ENCODE data around the gene TMCO2. TPM values are rescaled to one million over a fixed set of nuclear protein-coding genes. Genes with fewer than 3 reads are reported as not detected.

Gene TMCO2
- total RNA-seq, 1 donor from 2014 or later, result not detected

DNA sequence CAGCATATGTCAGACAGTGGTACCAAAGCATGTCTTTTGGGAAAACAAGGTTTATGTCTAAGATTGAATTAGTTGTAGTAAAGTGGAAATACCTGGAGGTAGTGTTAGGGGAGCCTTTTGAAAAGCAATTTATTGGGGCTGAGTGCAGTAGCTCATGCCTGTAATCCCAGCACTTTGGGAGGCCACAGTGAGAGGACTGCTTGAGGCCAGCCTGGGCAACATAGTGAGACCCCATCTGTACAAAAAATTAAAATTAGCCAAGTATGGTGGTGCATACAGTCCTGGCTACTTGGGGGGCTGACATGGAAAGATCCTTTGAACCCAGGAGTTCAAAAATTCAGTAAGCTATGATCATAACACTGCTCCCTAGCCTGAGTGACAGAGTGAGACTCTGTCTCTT lies 17.6 kb downstream of the TMCO2 start:
- intact Hi-C loops (cut with DNase I), result no loop called here
- no peak for TF ChIP-seq POLR2AphosphoS5 (IDR thresholded peaks at IDR 0.05; ENCODE audit: insufficient read depth in 1 of 2, low read depth in 1 of 2)
- no peak for TF ChIP-seq POLR2A (IDR thresholded peaks at IDR 0.05)
- TF ChIP-seq, protein P1, sequence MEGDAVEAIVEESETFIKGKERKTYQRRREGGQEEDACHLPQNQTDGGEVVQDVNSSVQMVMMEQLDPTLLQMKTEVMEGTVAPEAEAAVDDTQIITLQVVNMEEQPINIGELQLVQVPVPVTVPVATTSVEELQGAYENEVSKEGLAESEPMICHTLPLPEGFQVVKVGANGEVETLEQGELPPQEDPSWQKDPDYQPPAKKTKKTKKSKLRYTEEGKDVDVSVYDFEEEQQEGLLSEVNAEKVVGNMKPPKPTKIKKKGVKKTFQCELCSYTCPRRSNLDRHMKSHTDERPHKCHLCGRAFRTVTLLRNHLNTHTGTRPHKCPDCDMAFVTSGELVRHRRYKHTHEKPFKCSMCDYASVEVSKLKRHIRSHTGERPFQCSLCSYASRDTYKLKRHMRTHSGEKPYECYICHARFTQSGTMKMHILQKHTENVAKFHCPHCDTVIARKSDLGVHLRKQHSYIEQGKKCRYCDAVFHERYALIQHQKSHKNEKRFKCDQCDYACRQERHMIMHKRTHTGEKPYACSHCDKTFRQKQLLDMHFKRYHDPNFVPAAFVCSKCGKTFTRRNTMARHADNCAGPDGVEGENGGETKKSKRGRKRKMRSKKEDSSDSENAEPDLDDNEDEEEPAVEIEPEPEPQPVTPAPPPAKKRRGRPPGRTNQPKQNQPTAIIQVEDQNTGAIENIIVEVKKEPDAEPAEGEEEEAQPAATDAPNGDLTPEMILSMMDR (IDR thresholded peaks at IDR 0.05), result no peak
- Histone ChIP-seq H3K4me1 (peaks cover 25% of the 10 kb centered on the region), H3K36me3 (peaks cover 0 to 54% of the 10 kb centered on the region in 2 donors), H3K4me3 (no peak overlapping the region), H3K9me3 (no peaks in the 10 kb centered on the region), H3K27ac (no peak overlapping the region), H3K27me3 (no peaks in the 10 kb centered on the region)
- no peak for DNase-seq (ENCODE audit: extremely low spot score in 2 of 2)

DNA sequence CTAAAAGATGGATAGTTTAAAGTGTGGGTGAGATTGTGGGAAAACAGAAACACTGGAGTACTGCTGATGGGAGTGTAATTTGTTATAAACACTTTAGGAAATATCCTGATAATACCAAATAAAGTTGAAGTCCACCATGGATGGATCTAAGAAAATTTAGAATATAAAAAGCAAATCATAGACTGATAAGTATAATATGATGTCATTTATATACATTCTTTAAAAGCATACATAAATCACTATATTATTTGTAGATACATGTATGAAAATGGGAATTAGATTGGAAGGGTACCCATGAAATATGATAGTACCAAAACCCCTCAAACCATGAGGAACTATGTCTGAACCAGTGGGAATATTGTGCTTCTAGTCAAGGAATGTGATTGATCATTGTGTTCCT lies 18.2 kb downstream of the TMCO2 start:
- Histone ChIP-seq H3K4me3 (no peak overlapping the region), H3K36me3 (peaks cover 0 to 57% of the 10 kb centered on the region in 2 donors), H3K27ac (no peak overlapping the region), H3K27me3 (no peaks in the 10 kb centered on the region), H3K9me3 (no peaks in the 10 kb centered on the region), H3K4me1 (peaks cover 25% of the 10 kb centered on the region)
- DNase-seq (ENCODE audit: extremely low spot score in 2 of 2), result no peak
- intact Hi-C loops (cut with DNase I), result no loop called here
- TF ChIP-seq, protein P1 (IDR thresholded peaks at IDR 0.05), result no peak
- TF ChIP-seq POLR2AphosphoS5 (IDR thresholded peaks at IDR 0.05; ENCODE audit: insufficient read depth in 1 of 2, low read depth in 1 of 2) (no peak), POLR2A (IDR thresholded peaks at IDR 0.05) (no peak)

DNA sequence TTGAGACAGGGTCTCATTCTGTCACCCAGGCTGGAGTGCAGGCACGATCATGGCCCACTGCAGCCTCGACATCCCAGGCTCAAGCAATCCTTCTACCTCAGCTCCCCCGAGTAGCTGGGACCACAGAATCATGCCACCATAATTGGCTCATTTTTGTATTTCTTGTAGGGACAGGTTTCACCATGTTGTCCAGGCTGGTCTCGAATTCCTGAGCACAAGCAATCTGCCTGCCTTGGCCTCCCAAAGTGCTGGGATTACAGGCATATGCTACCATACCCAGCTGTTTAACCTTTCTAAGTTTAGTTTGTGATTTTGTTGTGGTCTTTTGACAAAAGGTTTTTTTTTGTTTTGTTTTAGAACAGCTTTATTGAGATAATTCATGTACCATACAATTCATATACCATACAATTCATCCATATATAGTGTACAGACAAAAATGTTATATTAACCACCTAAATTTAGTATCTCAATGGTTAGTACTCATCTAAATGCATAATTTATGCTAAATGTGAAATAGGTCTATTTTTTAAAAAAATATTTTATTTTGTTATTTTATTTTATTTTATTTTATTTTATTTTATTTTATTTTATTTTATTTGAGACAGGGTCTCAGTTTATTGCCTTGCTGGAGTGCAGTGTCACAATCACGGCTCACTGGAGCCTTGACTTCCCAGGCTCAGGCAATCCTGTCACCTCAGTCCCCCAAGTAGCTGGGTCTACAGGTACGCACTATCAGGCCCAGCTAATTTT lies 19.2 kb downstream of the TMCO2 start:
- no peak for DNase-seq (ENCODE audit: extremely low spot score in 2 of 2)
- H3K9me3 ChIP-seq, result no peaks in the 10 kb centered on the region
- intact Hi-C loops (cut with DNase I), result no loop called here
- H3K27me3 ChIP-seq, result no peaks in the 10 kb centered on the region
- no peak overlapping the region for H3K27ac ChIP-seq
- no peak for TF ChIP-seq POLR2AphosphoS5 (IDR thresholded peaks at IDR 0.05; ENCODE audit: insufficient read depth in 1 of 2, low read depth in 1 of 2)
- TF ChIP-seq, protein P1 (IDR thresholded peaks at IDR 0.05), result no peak
- no peak for TF ChIP-seq POLR2A (IDR thresholded peaks at IDR 0.05)
- peaks cover 25% of the 10 kb centered on the region for H3K4me1 ChIP-seq
- H3K4me3 ChIP-seq, result no peak overlapping the region
- H3K36me3 ChIP-seq, result peaks cover 0 to 57% of the 10 kb centered on the region in 2 donors

DNA sequence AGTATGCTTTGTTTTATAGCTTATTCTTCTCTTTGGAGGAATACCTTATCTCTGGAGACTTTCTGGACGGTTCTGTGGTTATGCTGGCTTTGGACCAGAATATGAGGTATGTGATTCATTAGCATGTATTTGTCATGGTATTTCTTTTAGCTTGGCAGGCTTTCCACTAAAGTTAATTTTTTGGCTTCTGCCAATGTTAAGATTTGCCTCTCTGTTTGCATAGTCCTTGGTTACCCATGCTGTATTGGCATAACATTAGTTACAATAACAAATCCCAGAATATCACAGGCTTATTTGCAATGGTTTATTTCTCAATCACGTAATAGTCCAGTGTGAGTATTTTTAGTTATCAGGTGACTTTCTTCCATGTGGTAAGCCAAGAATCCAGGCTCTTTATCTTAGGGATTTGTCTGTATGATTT lies 20.0 kb downstream of the TMCO2 start:
- intact Hi-C loops (cut with DNase I), result no loop called here
- TF ChIP-seq POLR2AphosphoS5 (IDR thresholded peaks at IDR 0.05; ENCODE audit: insufficient read depth in 1 of 2, low read depth in 1 of 2) (peak in 1 of 2 donors; percentile 47), POLR2A (IDR thresholded peaks at IDR 0.05) (no peak)
- Histone ChIP-seq H3K4me1 (peaks cover 16% of the 10 kb centered on the region), H3K36me3 (peaks cover 0 to 55% of the 10 kb centered on the region in 2 donors), H3K9me3 (no peaks in the 10 kb centered on the region), H3K4me3 (no peak overlapping the region), H3K27me3 (no peaks in the 10 kb centered on the region), H3K27ac (no peak overlapping the region)
- no peak for DNase-seq (ENCODE audit: extremely low spot score in 2 of 2)

DNA sequence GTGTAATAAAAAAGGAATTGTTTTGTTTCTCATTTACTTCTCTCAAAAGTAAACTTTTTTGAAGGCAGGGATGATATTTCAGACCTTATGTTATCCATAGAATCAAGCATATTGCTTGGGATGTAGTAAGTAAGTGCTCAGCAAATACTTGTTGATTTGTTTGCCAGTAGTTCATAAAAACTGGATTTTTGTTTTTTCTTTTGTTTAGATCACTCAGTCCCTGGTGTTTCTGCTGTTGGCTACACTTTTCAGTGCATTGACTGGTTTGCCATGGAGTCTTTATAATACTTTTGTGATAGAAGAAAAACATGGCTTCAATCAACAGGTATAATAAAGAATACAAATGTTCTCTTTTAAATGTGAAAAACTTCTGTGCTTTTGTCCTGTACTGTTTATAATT lies 20.5 kb downstream of the TMCO2 start:
- DNase-seq (ENCODE audit: extremely low spot score in 2 of 2), result no peak
- Histone ChIP-seq H3K36me3 (peaks cover 0 to 55% of the 10 kb centered on the region in 2 donors), H3K27ac (no peak overlapping the region), H3K27me3 (no peaks in the 10 kb centered on the region), H3K4me1 (peaks cover 14% of the 10 kb centered on the region), H3K4me3 (no peak overlapping the region), H3K9me3 (no peaks in the 10 kb centered on the region)
- TF ChIP-seq POLR2AphosphoS5 (IDR thresholded peaks at IDR 0.05; ENCODE audit: insufficient read depth in 1 of 2, low read depth in 1 of 2), result no peak
- intact Hi-C loops (cut with DNase I), result no loop called here

DNA sequence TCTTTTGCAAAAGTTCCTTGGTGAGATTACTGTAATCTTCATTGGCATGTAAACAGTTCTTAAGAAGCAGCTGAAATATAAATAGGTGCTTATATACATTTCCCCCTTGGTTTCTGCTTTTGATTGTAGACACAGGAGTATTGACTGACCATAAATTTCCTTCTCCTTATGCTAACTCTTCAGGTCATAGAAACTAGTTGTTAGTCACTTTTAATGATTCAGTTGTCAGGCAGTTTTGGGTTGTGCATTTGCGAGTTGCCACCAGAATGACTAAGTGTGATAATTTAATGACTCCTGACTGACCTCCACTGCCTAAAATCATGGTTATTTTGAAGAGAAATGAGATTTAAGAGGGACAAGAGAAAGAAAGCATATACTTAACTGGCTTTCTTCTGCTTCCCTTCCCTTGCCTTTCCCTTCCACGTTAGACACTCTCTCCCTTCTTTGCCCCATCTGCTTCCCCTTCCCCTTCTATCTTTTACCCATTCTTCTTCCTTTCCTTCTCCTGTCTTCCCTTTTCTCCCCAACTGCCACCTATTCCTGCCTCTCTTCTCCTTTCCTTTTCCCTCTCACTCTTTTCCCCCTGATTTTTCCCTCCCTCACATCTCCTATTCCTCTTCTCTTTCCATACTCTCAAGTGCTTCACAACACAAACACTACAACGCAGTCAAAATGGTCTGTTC lies 22.6 kb downstream of the TMCO2 start:
- intact Hi-C loops (cut with DNase I), result no loop called here
- Histone ChIP-seq H3K27me3 (no peaks in the 10 kb centered on the region), H3K36me3 (peaks cover 0 to 48% of the 10 kb centered on the region in 2 donors), H3K4me1 (peaks cover 4% of the 10 kb centered on the region), H3K9me3 (no peaks in the 10 kb centered on the region), H3K27ac (no peak overlapping the region), H3K4me3 (no peak overlapping the region)
- no peak for DNase-seq (ENCODE audit: extremely low spot score in 2 of 2)
- TF ChIP-seq, protein P1 (IDR thresholded peaks at IDR 0.05), result no peak
- no peak for TF ChIP-seq POLR2AphosphoS5 (IDR thresholded peaks at IDR 0.05; ENCODE audit: insufficient read depth in 1 of 2, low read depth in 1 of 2)
